ENCODE data around the gene GABARAP.

Gene GABARAP

DNA sequence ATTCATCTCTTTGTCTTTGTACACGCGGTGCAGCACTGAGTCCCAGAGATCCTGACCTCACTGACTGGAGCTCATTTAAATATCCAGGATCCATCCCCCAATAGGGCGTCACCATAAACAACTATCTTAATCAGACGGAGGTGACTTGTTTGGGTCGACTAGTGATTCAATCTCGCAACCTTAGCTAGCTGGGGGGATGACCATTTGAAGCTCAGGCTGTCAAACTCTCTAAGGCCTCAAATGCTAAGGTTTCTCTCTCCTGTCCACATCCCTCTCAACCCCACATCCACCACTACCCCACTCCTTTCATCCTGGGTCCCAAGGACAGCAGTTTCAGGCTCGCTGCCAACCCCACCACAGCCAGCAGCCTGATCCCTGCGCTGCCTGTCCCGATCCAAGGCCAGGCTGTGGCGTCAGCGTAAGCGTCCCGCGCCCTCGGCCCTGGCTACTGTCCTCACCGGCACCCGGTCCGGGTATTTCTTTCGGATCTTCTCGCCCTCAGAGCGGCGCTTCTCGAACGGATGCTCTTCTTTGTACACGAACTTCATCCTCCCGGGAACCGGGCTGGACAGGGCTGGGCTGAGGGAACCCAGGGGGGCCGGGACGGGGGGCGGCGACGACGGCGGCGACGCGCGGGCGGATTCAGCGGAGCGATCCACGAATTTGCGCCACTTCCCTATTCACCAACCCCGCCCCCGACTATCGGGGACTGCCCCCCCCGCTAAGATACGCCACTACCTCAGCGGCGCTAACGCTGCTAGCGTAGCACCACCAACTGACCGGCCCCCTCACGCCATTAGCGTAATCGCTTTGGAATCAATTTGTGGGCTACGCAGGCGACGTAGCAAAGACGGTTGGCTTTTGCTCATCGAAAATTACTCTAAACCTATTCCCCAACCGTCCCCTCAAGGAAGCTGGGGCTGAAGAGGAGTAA is at the start of gene GABARAP:
GABARAP (minus strand) TSS at position 667 of the 934 bp plus-strand sequence; CDS start at position 548, 119 bp downstream.
- peak; percentile 86 to 89 for DNase-seq (ENCODE audit: low read depth in 2 of 2)

DNA sequence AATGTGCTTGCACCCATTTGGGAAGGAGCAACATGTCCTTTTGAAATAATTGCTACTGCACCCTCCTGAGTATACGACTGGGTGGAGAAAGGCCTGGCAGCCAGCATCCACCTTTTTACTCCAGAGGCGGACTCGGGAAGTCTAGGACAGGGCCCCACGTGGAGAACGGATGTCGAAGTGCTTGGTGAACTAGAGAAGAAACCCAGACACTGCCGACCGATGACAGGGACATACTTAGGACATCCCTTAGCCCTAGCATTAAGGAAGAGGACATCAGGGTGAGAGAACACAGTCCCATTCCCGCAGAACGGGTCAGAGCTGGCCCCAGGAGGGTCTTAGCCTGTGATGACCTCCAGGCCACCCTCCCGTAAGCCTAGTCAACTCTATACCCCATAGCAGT is 48.4 kb upstream of the GABARAP start:
- no peak for DNase-seq (ENCODE audit: low read depth in 2 of 2)

DNA sequence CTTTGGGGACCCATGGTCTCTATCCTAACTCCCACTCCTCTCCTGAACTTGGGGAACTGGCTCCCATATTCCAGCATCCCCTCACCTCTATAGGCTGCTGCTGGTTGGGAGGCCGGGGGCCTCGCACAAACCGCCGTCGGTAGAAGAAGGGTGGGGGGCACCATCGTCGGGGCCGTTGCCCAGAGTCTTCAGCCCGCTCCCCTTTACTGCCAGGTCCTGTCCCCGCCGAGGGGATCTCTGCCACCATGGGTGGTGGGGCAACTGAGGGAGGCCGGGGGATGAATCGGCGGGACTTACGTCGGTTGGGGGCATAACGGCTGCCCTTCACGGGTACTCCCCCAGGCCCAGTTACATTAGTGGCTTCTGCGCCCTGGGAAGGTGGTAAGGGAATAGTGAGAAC is 47.9 kb upstream of the GABARAP start:
- DNase-seq (ENCODE audit: low read depth in 2 of 2) = no peak

DNA sequence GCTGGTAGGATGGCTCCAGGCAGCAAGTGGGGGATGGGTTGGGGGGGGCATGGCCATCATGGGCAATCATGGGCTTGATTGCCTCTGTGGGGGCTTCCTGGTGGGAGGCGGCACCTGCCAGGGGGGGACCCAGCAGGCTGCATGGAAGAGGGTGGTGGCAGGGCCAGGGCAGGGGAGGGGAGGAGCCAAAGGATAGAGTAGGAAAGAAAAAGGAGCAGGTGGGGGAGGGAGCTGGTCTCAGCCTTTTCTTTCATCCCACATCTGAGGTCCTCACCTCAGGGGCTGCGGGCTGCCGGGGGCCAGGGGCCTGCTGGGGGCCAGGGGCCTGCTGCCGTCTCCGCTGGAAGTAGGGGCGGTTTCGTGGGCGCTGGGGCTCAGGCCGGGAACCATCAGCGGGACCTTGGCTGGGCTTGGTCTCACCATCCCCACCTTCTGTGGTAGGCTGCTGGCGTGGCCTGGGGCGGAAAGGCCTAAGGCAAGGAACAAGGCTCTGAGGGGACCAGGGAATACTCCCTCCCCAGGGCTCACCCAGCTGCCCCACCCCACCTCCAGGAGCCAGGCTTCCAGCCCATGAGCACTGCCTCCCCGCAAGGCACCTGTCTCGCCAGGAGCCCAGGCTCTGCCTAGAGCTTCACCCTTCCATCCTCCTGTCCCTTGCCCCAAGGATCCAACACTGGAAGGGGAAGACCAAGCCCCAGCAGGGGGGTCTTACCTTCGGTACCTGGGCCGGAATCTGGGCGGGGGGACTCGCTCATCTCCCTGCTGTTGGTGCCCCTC is 47.2 kb upstream of the GABARAP start:
- DNase-seq (ENCODE audit: low read depth in 2 of 2) = no peak

DNA sequence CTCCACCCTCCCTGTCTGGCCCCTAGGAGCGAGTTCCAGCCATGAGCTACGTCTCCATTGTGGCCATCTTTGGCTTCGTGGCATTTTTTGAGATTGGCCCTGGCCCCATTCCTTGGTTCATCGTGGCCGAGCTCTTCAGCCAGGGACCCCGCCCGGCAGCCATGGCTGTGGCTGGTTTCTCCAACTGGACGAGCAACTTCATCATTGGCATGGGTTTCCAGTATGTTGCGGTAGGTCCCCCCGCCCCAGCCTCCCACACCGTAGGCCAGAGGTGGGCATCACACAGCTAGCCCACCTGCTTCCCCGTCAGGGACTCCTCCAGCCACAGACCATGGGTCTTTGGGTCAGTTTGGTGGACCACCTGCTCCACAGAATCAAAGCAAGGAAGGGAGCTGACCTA is 43.4 kb upstream of the GABARAP start:
- DNase-seq (ENCODE audit: low read depth in 2 of 2) = no peak

DNA sequence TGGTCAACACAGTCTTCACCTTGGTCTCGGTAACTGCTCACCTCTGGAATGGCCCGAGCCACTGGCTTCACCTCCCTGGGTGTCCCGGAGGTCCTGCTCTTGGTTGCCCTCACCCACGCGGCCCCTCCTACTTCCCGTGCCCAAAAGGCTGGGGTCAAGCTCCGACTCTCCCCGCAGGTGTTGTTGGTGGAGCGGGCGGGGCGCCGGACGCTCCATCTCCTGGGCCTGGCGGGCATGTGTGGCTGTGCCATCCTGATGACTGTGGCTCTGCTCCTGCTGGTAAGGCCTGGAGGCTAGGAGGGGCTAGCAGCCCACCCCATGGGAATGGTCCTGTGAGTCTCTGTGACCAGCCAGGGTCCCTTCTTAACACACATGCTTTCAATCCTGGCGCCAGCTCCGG is 42.7 kb upstream of the GABARAP start:
- DNase-seq (ENCODE audit: low read depth in 2 of 2) = no peak

DNA sequence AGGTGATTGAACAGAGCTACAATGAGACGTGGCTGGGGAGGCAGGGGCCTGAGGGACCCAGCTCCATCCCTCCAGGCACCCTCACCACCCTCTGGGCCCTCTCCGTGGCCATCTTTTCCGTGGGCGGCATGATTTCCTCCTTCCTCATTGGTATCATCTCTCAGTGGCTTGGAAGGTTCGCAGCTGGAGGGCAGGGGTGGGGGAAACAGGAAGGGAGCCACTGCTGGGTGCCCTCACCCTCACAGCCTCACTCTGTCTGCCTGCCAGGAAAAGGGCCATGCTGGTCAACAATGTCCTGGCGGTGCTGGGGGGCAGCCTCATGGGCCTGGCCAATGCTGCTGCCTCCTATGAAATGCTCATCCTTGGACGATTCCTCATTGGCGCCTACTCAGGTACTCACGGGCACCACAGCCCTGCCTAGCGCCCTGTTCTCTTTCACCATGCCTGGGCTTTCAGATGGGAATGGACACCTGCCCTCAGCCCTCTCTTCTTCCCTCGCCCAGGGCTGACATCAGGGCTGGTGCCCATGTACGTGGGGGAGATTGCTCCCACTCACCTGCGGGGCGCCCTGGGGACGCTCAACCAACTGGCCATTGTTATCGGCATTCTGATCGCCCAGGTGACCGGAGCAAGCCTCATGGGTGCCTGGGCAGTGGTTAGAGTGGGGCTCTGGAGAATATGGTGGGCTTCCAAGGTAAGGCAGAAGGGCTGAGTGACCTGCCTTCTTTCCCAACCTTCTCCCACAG is 41.4 kb upstream of the GABARAP start:
- DNase-seq (ENCODE audit: low read depth in 2 of 2) = no peak

DNA sequence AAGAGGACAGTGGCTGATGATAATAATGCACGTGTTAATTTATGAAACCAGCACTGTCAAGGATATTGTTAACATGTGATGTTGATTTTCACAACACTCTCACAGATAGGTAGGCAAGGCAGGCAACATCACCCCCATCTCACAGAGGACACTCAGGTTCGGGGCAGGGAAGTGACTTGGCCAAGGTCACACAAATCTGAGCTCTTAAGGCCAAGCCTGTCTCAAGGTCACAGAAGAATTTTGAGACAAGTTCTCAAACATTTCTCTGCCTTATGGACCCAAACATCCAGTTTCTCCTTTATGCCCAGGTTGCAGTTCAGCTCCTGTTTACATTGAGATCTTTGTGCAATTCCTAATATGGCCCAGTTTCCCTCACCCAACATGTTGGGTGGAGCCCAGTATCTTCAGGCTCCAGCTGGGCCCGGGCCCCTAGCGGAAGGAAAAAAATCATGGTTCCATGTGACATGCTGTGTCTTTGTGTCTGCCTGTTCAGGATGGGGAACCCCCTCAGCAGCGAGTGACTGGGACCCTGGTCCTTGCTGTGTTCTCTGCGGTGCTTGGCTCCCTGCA is 40.6 kb upstream of the GABARAP start:
- DNase-seq (ENCODE audit: low read depth in 2 of 2) = no peak

DNA sequence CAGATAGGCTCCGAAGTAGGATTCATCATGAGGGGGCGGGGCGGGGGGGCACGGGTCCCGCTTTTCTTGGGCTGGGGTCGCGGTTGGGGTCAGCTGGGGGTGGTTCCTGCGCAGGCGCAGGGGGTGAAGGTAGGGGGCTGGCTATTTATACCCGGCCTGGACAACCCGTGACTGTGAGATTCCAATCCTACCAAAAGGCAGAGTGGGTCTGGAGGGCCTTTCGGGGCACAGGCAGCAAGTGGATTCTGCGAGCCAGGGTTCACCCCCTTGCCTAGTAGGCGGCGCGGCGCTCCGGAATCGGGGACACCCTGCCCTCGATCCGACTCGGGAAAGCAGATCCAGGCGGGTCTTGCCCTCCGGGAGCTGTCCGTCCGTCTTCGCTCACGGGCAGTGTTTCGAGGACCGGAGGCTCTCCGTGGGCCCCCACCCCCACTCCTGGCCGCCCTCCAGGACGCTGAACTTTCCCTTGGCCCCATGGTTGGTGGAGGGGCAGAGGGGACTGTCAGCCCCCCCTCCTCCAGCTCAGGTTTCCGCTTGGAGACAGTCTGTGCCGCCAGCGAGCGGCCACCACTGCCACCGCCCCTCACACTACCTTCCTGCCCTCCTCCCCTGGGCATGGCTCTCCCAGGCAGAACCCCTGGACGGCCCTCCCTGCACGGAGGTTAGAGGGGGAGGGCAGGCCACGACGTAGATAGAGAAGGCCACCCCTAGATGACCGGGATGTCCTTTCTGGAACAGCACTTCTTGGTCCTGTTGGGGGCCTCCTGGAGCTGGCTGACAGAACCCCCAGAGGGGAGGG is 39.9 kb upstream of the GABARAP start:
- DNase-seq (ENCODE audit: low read depth in 2 of 2) = no peak

DNA sequence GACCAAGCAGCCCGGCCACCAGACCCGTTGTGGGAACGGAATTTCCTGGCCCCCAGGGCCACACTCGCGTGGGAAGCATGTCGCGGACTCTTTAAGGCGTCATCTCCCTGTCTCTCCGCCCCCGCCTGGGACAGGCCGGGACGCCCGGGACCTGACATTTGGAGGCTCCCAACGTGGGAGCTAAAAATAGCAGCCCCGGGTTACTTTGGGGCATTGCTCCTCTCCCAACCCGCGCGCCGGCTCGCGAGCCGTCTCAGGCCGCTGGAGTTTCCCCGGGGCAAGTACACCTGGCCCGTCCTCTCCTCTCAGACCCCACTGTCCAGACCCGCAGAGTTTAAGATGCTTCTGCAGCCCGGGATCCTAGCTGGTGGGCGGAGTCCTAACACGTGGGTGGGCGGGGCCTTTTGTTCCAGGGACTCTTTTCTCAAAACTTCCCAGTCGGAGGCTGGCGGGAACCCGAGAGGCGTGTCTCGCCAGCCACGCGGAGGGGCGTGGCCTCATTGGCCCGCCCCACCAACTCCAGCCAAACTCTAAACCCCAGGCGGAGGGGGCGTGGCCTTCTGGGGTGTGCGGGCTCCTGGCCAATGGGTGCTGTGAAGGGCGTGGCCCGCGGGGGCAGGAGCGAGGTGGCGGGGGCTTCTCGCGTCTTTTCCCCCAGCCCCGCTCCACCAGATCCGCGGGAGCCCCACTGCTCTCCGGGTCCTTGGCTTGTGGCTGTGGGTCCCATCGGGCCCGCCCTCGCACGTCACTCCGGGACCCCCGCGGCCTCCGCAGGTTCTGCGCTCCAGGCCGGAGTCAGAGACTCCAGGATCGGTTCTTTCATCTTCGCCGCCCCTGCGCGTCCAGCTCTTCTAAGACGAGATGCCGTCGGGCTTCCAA is 39.1 kb upstream of the GABARAP start, which contains the start of gene SLC2A4:
SLC2A4 (plus strand) TSS at position 645 of the 879 bp plus-strand sequence; CDS start at position 862, 217 bp downstream.
- DNase-seq (ENCODE audit: low read depth in 2 of 2) = peak; percentile 84 to 91

DNA sequence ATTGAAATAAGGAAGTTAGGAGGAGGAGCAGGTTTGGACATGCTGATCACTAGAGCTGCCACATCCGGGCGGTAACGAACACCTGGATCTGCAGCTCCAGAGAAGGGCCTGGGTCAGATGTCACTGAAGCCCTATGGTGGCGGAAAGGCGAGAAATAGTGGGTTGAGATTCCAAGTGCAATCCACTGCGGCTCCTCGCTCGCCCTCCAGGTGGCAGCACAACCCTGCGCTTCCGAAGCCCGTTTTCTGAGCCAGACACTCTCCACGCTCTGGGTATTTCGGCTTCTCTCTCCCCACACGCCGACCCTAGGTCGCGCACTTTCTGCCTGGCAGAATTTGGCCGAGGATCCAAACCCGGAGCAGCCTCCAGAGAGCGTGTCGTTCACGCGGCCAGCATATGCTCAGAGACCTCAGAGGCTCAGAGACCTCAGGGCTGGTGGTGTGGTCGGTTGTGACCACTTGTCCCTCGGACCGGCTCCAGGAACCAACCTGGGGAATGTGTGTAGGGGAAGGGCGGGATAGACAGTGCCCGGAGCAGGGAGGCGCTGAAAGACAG is 38.3 kb upstream of the GABARAP start:
- DNase-seq (ENCODE audit: low read depth in 2 of 2) = peak; percentile 71 to 82

DNA sequence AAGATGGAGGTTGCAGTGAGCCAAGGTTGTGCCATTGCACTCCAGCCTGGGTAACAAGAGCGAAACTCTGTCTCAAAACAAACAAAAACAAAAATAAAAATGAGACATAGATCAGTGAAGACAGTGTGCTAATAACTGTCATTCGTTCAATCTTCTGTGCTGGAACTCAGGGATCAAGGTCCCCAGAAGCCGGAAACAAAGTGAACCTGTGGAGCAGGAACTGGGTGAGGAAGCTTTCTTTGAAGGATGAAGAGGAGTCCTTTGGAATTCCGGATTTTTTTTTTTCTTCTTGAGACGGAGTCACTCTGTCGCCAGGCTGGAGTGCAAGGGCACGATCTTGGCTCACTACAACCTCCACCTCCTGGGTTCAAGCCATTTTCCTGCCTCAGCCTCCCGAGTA is 37.2 kb upstream of the GABARAP start:
- DNase-seq (ENCODE audit: low read depth in 2 of 2) = no peak

DNA sequence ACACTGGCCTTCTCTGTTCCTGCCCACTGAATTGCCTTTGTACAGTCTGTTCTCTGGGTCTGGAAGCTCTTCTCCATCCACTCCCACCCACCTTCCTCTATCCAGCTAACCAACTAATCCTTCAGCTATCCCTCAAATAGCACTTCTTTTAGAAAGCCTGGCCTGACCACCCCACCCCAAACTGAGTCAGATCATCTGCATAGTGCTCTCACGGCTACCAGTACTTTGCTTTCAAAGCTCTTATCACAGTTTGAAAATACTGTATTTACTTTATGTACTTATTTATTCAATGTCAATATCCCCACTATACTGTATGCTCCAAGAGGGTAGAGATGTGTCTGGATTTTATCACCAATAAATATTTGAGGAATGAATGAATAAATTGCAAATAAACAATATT is 24.5 kb upstream of the GABARAP start:
- no peak for DNase-seq (ENCODE audit: low read depth in 2 of 2)

DNA sequence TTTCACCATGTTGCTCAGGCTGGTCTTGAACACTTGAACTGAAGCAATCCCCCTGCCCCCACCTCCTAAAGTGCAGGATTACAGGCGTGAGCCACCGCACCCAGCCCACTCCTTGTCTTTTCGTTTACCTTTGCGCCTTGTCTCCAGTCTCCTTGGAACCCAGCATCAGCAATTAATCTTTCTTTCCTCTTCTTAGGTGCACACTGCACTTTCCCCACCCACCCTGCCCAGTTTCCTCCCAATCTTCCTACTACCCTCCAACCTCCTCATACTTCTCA is 21.5 kb upstream of the GABARAP start:
- DNase-seq (ENCODE audit: low read depth in 2 of 2) = no peak

DNA sequence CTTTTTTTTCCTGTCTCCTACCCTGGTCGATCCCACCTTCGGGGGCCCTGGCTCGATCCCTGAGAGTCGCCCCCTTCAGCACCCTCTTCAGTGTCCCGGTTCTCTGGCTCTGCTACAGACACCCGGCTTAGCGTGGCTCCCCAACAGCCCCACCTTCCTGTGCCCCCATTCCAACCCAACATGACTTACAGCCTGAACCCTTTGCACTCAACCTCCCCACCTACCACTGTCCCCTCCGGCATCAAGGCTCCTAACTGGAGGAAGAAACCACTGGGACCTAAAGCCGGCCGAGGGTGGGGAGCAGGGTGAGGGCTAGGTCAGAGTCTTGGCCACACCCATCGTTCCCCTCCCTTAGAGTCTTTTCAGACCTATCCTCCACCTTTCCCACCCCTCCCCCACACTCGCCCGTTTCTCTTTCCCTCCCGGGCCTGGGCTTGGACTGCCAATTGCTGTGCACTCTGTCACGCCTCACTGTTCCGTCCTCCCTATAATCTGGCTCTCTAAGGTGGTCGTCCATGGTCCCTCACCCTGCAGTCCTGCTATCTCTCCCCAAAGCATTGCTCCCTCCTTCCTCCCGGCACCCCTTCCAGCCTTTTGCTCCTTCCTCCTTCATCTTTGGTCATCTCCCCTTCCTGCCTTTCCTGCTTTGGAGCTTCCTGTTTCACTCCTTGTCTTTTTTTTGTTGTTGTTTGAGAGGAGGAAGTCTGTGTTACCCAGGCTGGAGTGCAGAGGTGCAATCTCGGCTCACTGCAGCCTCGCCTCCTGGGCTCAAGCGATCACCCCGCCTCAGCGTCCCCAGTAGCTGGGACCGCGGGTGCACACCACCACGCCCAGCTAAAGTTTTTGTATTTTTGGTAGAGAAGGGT is 20.9 kb upstream of the GABARAP start:
- DNase-seq (ENCODE audit: low read depth in 2 of 2) = no peak

DNA sequence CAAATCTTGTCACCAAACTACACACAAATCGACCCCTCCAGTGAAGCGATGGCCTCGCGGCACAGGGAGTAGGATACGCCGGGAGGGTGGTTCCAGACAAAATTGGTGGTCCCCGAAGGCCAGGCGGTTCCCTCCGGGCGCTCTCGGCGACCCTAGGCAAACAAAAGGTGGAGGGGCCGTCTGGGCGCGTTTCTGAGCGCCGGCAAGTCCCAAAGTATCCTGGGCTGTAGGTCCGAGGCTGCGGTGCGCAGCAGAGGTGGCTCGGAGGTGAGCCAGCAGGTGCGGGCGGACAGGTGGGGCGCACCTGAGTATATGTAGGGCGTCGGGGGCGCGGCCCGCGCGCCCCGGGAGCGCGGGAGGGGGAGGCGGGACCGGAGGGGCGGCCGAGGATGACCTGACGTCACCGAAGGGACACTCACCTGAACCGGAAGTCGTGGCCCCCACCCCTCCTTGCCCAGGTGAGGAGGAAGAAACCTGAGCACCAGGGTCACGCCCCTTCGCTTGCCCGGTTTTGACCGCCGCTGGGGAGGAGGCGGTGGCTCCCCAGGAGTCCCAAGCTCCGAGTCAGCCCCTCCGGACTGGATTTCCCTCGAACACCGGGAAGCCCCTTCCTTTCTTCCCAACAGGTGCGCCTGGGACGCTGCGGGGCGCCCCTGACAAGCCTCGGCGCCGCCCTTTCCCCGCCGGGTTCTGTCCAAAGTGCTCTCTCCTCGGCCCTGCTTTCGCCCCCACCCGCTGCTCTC is 20.1 kb upstream of the GABARAP start, which contains the start of gene CLDN7:
CLDN7 (minus strand) TSS at position 287 of the 743 bp plus-strand sequence. CDS start 435 bp downstream, outside the sequence.
- DNase-seq (ENCODE audit: low read depth in 2 of 2) = no peak

DNA sequence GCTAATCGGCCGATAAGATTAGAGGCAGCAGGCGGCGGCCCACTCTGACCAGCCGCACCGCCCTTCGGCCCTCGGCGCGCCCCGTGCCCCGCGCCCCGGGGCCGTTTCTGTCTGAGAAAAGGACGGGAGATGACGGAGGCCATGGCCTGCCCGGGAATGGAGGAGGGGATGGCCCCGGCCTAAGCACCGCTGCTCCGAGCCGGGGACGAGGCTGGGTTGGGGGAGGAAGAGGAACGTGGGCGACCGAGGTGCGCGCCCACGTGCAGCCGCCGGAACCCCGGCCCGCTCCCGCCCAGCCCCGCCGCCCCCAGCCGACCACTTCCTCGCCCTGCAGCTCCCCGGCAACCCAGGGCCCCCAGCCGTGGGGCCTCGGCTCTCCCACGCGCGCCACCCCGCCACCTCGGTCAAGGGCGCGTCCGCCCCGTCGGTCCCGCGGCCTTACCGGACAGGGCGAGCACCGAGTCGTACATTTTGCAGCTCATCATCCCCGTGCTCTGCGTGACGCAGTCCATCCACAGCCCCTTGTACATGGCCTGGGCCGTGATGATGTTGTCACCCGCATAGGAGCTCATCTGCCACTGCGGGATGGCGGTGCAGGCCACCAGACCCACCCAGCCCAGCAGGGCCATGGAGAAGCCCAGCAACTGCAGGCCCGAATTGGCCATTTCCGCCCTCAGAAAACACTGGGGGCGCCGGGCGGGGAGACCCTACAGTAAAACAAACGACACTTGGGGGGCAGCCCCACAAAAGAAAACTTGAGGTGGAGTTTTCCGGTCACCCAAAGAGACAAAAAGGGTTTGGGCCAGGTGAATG is 19.3 kb upstream of the GABARAP start:
- DNase-seq (ENCODE audit: low read depth in 2 of 2) = no peak
